ENCODE measurements around the gene ZNF839. TPM values are rescaled to one million over a fixed set of nuclear protein-coding genes. Genes with fewer than 3 reads are reported as not detected.
"Not testable (repeated sequence)": the region's sequence is repeated elsewhere in the genome, so short reads cannot be mapped to it uniquely, and the experiment has no call there.

Gene ZNF839
- polyA plus RNA-seq, 4 donors, result 7.8 to 21.7 (median 14.3) TPM

GRCh38 chr14:102341566-102341965, 22.0 kb downstream of the ZNF839 start:
- Histone ChIP-seq H3K4me1 (ENCODE audit: control insufficient read depth in 3 of 3, insufficient read depth in 2 of 3, low read depth in 1 of 3, low read length in 2 of 3) (no peaks in the 10 kb centered on the region), H3K36me3 (ENCODE audit: control insufficient read depth in 3 of 3, insufficient read depth in 2 of 3, low read depth in 1 of 3, low read length in 3 of 3) (peaks cover 2 to 76% (median 9%) of the 10 kb centered on the region in 3 donors), H3K9me3 (ENCODE audit: control insufficient read depth in 2 of 2, insufficient read depth in 1 of 2, low read depth in 1 of 2, low read length in 1 of 2) (no peaks in the 10 kb centered on the region), H3K27me3 (ENCODE audit: control insufficient read depth in 3 of 3, insufficient read depth in 3 of 3, low read length in 3 of 3) (no peaks in the 10 kb centered on the region), H3K27ac (ENCODE audit: low read depth in 1 of 3, low read length in 2 of 3) (no peak overlapping the region), H3K4me3 (ENCODE audit: low read depth in 1 of 3, low read length in 3 of 3) (no peak overlapping the region)
- FAIRE-seq, result no peak
- DNase-seq, result no peak
- WGBS, 3 donors, result 88 to 92% (median 90%) methylated on average over 8 of the region's 8 CpGs

GRCh38 chr14:102342238-102342637, 22.7 kb downstream of the ZNF839 start:
- 91 to 93% (median 91%) methylated on average over 5 of the region's 5 CpGs for WGBS, 3 donors
- no peak overlapping the region for H3K4me3 ChIP-seq (ENCODE audit: low read depth in 1 of 3, low read length in 3 of 3)
- H3K9me3 ChIP-seq (ENCODE audit: control insufficient read depth in 2 of 2, insufficient read depth in 1 of 2, low read depth in 1 of 2, low read length in 1 of 2), result no peaks in the 10 kb centered on the region
- DNase-seq (no peak), FAIRE-seq (no peak)
- H3K27me3 ChIP-seq (ENCODE audit: control insufficient read depth in 3 of 3, insufficient read depth in 3 of 3, low read length in 3 of 3), result no peaks in the 10 kb centered on the region
- H3K36me3 ChIP-seq (ENCODE audit: control insufficient read depth in 3 of 3, insufficient read depth in 2 of 3, low read depth in 1 of 3, low read length in 3 of 3), result peaks cover 2 to 79% (median 9%) of the 10 kb centered on the region in 3 donors
- H3K4me1 ChIP-seq (ENCODE audit: control insufficient read depth in 3 of 3, insufficient read depth in 2 of 3, low read depth in 1 of 3, low read length in 2 of 3), result no peaks in the 10 kb centered on the region
- H3K27ac ChIP-seq (ENCODE audit: low read depth in 1 of 3, low read length in 2 of 3), result no peak overlapping the region

GRCh38 chr14:102344084-102344483, 24.5 kb downstream of the ZNF839 start:
- no peak for DNase-seq
- Histone ChIP-seq H3K27ac (ENCODE audit: low read depth in 1 of 3, low read length in 2 of 3) (no peak overlapping the region), H3K36me3 (ENCODE audit: control insufficient read depth in 3 of 3, insufficient read depth in 2 of 3, low read depth in 1 of 3, low read length in 3 of 3) (peaks cover 7 to 83% (median 17%) of the 10 kb centered on the region in 3 donors), H3K4me1 (ENCODE audit: control insufficient read depth in 3 of 3, insufficient read depth in 2 of 3, low read depth in 1 of 3, low read length in 2 of 3) (no peaks in the 10 kb centered on the region), H3K9me3 (ENCODE audit: control insufficient read depth in 2 of 2, insufficient read depth in 1 of 2, low read depth in 1 of 2, low read length in 1 of 2) (no peaks in the 10 kb centered on the region), H3K4me3 (ENCODE audit: low read depth in 1 of 3, low read length in 3 of 3) (no peak overlapping the region), H3K27me3 (ENCODE audit: control insufficient read depth in 3 of 3, insufficient read depth in 3 of 3, low read length in 3 of 3) (no peaks in the 10 kb centered on the region)
- no peak for FAIRE-seq
- 86 to 92% (median 92%) methylated on average over 7 of the region's 7 CpGs for WGBS, 3 donors

GRCh38 chr14:102344485-102344884, 24.9 kb downstream of the ZNF839 start:
- H3K4me1 ChIP-seq (ENCODE audit: control insufficient read depth in 3 of 3, insufficient read depth in 2 of 3, low read depth in 1 of 3, low read length in 2 of 3), result no peaks in the 10 kb centered on the region
- no peak for DNase-seq
- no peaks in the 10 kb centered on the region for H3K27me3 ChIP-seq (ENCODE audit: control insufficient read depth in 3 of 3, insufficient read depth in 3 of 3, low read length in 3 of 3)
- FAIRE-seq, result no peak
- peaks cover 10 to 81% (median 17%) of the 10 kb centered on the region in 3 donors for H3K36me3 ChIP-seq (ENCODE audit: control insufficient read depth in 3 of 3, insufficient read depth in 2 of 3, low read depth in 1 of 3, low read length in 3 of 3)
- H3K4me3 ChIP-seq (ENCODE audit: low read depth in 1 of 3, low read length in 3 of 3), result no peak overlapping the region
- 89 to 91% (median 90%) methylated on average over 5 of the region's 5 CpGs for WGBS, 3 donors
- no peak overlapping the region for H3K27ac ChIP-seq (ENCODE audit: low read depth in 1 of 3, low read length in 2 of 3)
- H3K9me3 ChIP-seq (ENCODE audit: control insufficient read depth in 2 of 2, insufficient read depth in 1 of 2, low read depth in 1 of 2, low read length in 1 of 2), result no peaks in the 10 kb centered on the region

GRCh38 chr14:102345232-102345631, 25.7 kb downstream of the ZNF839 start:
- Histone ChIP-seq H3K4me1 (ENCODE audit: control insufficient read depth in 3 of 3, insufficient read depth in 2 of 3, low read depth in 1 of 3, low read length in 2 of 3) (no peaks in the 10 kb centered on the region), H3K27ac (ENCODE audit: low read depth in 1 of 3, low read length in 2 of 3) (no peak overlapping the region), H3K27me3 (ENCODE audit: control insufficient read depth in 3 of 3, insufficient read depth in 3 of 3, low read length in 3 of 3) (no peaks in the 10 kb centered on the region), H3K9me3 (ENCODE audit: control insufficient read depth in 2 of 2, insufficient read depth in 1 of 2, low read depth in 1 of 2, low read length in 1 of 2) (no peaks in the 10 kb centered on the region), H3K4me3 (ENCODE audit: low read depth in 1 of 3, low read length in 3 of 3) (no peak overlapping the region), H3K36me3 (ENCODE audit: control insufficient read depth in 3 of 3, insufficient read depth in 2 of 3, low read depth in 1 of 3, low read length in 3 of 3) (peaks cover 11 to 79% (median 17%) of the 10 kb centered on the region in 3 donors)
- WGBS, 3 donors, result 79 to 85% (median 81%) methylated on average over 3 of the region's 3 CpGs
- no peak for FAIRE-seq
- DNase-seq, result no peak

- DNase-seq, result no peak
- H3K27ac ChIP-seq (ENCODE audit: low read depth in 1 of 3, low read length in 2 of 3), result no peak overlapping the region
- H3K36me3 ChIP-seq (ENCODE audit: control insufficient read depth in 3 of 3, insufficient read depth in 2 of 3, low read depth in 1 of 3, low read length in 3 of 3), result peaks cover 9 to 76% (median 15%) of the 10 kb centered on the region in 3 donors
- no peaks in the 10 kb centered on the region for H3K27me3 ChIP-seq (ENCODE audit: control insufficient read depth in 3 of 3, insufficient read depth in 3 of 3, low read length in 3 of 3)
- H3K4me1 ChIP-seq (ENCODE audit: control insufficient read depth in 3 of 3, insufficient read depth in 2 of 3, low read depth in 1 of 3, low read length in 2 of 3), result no peaks in the 10 kb centered on the region
- 97% methylated on average over 4 of the region's 4 CpGs for WGBS, 3 donors
- no peak for FAIRE-seq
- no peak overlapping the region for H3K4me3 ChIP-seq (ENCODE audit: low read depth in 1 of 3, low read length in 3 of 3)
- H3K9me3 ChIP-seq (ENCODE audit: control insufficient read depth in 2 of 2, insufficient read depth in 1 of 2, low read depth in 1 of 2, low read length in 1 of 2), result no peaks in the 10 kb centered on the region
Measured at GRCh38 chr14:102346645-102347044, 27.1 kb downstream of the ZNF839 start.

GRCh38 chr14:102348376-102348775, 28.8 kb downstream of the ZNF839 start:
- FAIRE-seq, result no peak
- DNase-seq, result no peak
- H3K27ac ChIP-seq (ENCODE audit: low read depth in 1 of 3, low read length in 2 of 3), result no peak overlapping the region
- H3K4me1 ChIP-seq (ENCODE audit: control insufficient read depth in 3 of 3, insufficient read depth in 2 of 3, low read depth in 1 of 3, low read length in 2 of 3), result no peaks in the 10 kb centered on the region
- H3K4me3 ChIP-seq (ENCODE audit: low read depth in 1 of 3, low read length in 3 of 3), result no peak overlapping the region
- no peaks in the 10 kb centered on the region for H3K9me3 ChIP-seq (ENCODE audit: control insufficient read depth in 2 of 2, insufficient read depth in 1 of 2, low read depth in 1 of 2, low read length in 1 of 2)
- peaks cover 8 to 78% (median 13%) of the 10 kb centered on the region in 3 donors for H3K36me3 ChIP-seq (ENCODE audit: control insufficient read depth in 3 of 3, insufficient read depth in 2 of 3, low read depth in 1 of 3, low read length in 3 of 3)
- H3K27me3 ChIP-seq (ENCODE audit: control insufficient read depth in 3 of 3, insufficient read depth in 3 of 3, low read length in 3 of 3), result no peaks in the 10 kb centered on the region
- WGBS, 3 donors, result 91 to 96% (median 94%) methylated on average over 16 of the region's 16 CpGs

GRCh38 chr14:102351023-102351422, 31.5 kb downstream of the ZNF839 start:
- H3K9me3 ChIP-seq (ENCODE audit: control insufficient read depth in 2 of 2, insufficient read depth in 1 of 2, low read depth in 1 of 2, low read length in 1 of 2), result no peaks in the 10 kb centered on the region
- 83 to 96% (median 96%) methylated on average over 10 of the region's 10 CpGs for WGBS, 3 donors
- no peak overlapping the region for H3K4me3 ChIP-seq (ENCODE audit: low read depth in 1 of 3, low read length in 3 of 3)
- H3K36me3 ChIP-seq (ENCODE audit: control insufficient read depth in 3 of 3, insufficient read depth in 2 of 3, low read depth in 1 of 3, low read length in 3 of 3), result peaks cover 8 to 76% (median 16%) of the 10 kb centered on the region in 3 donors
- H3K27me3 ChIP-seq (ENCODE audit: control insufficient read depth in 3 of 3, insufficient read depth in 3 of 3, low read length in 3 of 3), result no peaks in the 10 kb centered on the region
- DNase-seq (no peak), FAIRE-seq (no peak)
- no peaks in the 10 kb centered on the region for H3K4me1 ChIP-seq (ENCODE audit: control insufficient read depth in 3 of 3, insufficient read depth in 2 of 3, low read depth in 1 of 3, low read length in 2 of 3)
- peak overlapping the region in 1 of 3 donors; percentile 47 for H3K27ac ChIP-seq (ENCODE audit: low read depth in 1 of 3, low read length in 2 of 3)

GRCh38 chr14:102351593-102351992, 32.0 kb downstream of the ZNF839 start:
- H3K36me3 ChIP-seq (ENCODE audit: control insufficient read depth in 3 of 3, insufficient read depth in 2 of 3, low read depth in 1 of 3, low read length in 3 of 3), result peaks cover 8 to 73% (median 16%) of the 10 kb centered on the region in 3 donors
- not testable (repeated sequence) for DNase-seq; H3K27ac ChIP-seq (ENCODE audit: low read depth in 1 of 3, low read length in 2 of 3); H3K4me3 ChIP-seq (ENCODE audit: low read depth in 1 of 3, low read length in 3 of 3); FAIRE-seq; H3K4me1 ChIP-seq (ENCODE audit: control insufficient read depth in 3 of 3, insufficient read depth in 2 of 3, low read depth in 1 of 3, low read length in 2 of 3); H3K9me3 ChIP-seq (ENCODE audit: control insufficient read depth in 2 of 2, insufficient read depth in 1 of 2, low read depth in 1 of 2, low read length in 1 of 2); H3K27me3 ChIP-seq (ENCODE audit: control insufficient read depth in 3 of 3, insufficient read depth in 3 of 3, low read length in 3 of 3)
- 86 to 93% (median 88%) methylated on average over 9 of the region's 9 CpGs for WGBS, 3 donors
